GM12865 (cell line): Measurements from ENCODE around the gene SEBOX.

Experiments
- DNase-seq: peaks from one replicate; pipeline ENCODE4 v3.0.0; 2010; ENCODE audit warnings: low read depth
- H3K4me3 ChIP-seq: 2 replicates; pipeline ENCODE4 v1.5.1; 2011; ENCODE audit warnings: mild to moderate bottlenecking, low read depth, low read length, control low read depth
- CTCF ChIP-seq: IDR thresholded peaks from 2 replicates; pipeline ENCODE4 v1.5.1; 2011; ENCODE audit warnings: low read length, control low read depth, low read depth, inconsistent platforms; ENCODE audit not compliant: insufficient read depth; ENCODE audit errors: missing control alignments

The SEBOX gene

DNA sequence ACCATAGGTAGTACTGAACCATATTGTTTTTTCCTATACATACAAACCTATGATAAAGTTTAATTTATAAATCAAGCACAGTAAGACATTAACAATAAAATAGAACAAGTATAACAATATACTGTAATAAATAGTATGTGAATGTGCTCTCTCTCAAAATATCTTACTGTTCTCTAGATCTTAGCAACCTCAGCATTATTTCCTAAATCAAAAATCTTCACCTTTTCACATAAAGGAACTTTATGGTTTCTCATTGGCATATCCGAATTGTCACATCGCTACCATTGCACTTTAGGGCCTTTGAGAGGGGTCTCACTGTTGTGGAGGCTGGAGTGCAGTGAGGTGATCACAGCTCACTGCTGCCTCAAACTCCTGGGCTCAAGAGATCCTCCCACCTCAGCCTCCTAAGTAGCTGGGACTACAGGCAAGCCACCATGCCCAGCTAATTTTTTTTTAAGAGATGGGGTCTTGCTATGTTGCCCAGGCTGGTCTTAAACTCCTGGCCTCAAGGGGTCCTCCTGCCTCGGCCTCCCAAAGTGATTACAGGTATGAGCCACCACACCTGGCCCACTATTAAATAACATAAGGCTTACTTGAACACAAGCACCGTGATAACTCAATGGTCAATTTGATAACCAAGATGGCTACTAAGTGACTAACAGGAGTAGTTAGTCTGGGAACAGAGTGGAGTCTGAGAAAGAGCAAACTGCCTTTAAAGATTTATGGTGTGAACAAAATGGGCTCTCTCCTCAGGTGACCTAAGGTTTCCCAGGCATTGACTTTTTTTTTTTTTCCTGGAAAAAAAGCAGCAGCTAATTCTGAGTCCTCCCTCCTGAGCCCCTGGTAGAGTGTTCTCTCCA, 48.9 kb downstream of the SEBOX start:
- no peak for DNase-seq
- H3K4me3 ChIP-seq = no peak overlapping the region
- no peak for TF ChIP-seq CTCF

GRCh38 chr17:28313841-28314240, 51.2 kb downstream of the SEBOX start:
- no peak for TF ChIP-seq CTCF
- no peak overlapping the region for H3K4me3 ChIP-seq
- DNase-seq = no peak
